ENCODE data around the gene CFDP1. TPM values are rescaled to one million over a fixed set of nuclear protein-coding genes. Genes with fewer than 3 reads are reported as not detected.

Gene CFDP1
- total and polyA plus RNA-seq, 2 of the 13 experiments (the other 11 are each of a cell fraction or from before 2014, with no cell fraction given) = 78.6 to 153 TPM

GRCh38 chr16:75432828-75433731 lies at the start of gene CFDP1 (continued):
- TF ChIP-seq ZUFSP (CRISPR knock-in tag; IDR thresholded peaks at IDR 0.05; ENCODE audit: borderline replicate concordance) = no peak
- peak; percentile 48 for TF ChIP-seq PTBP1 (IDR thresholded peaks at IDR 0.05; ENCODE audit: low read depth, low read length, poor library complexity, severe bottlenecking)
- peak; percentile 87 for TF ChIP-seq MED13 (CRISPR knock-in tag; IDR thresholded peaks at IDR 0.05)
- TF ChIP-seq HES4 (CRISPR knock-in tag; IDR thresholded peaks at IDR 0.05; ENCODE audit: borderline replicate concordance) = peak; percentile 98
- peak; percentile 100 for TF ChIP-seq ARID4A (CRISPR knock-in tag; IDR thresholded peaks at IDR 0.05; ENCODE audit: borderline replicate concordance)
- no peak for TF ChIP-seq SYNCRIP (IDR thresholded peaks at IDR 0.05; ENCODE audit: insufficient read depth, low read depth, low read length)
- TF ChIP-seq MAF1 (CRISPR knock-in tag; IDR thresholded peaks at IDR 0.05; ENCODE audit: borderline replicate concordance) = peak; percentile 93
- no peak for TF ChIP-seq ATF7 (IDR thresholded peaks at IDR 0.05)
- TF ChIP-seq ATF7 (CRISPR knock-in tag; IDR thresholded peaks at IDR 0.05) = peak; percentile 70
- TF ChIP-seq ONECUT2 (CRISPR knock-in tag; IDR thresholded peaks at IDR 0.05) = no peak; the same call in 1 of the 2 replicates
- TF ChIP-seq SNAPC5 (CRISPR knock-in tag; IDR thresholded peaks at IDR 0.05; ENCODE audit: borderline replicate concordance) = peak; percentile 86; the same call in 1 of the 2 replicates
- TF ChIP-seq EED (CRISPR knock-in tag; IDR thresholded peaks at IDR 0.05) = no peak
- TF ChIP-seq TBX2 (CRISPR knock-in tag; IDR thresholded peaks at IDR 0.05; ENCODE audit: borderline replicate concordance) = peak; percentile 92
- TF ChIP-seq ZBED4 (CRISPR knock-in tag; IDR thresholded peaks at IDR 0.05; ENCODE audit: borderline replicate concordance) = peak; percentile 26; the same call in 1 of the 2 replicates

All from HepG2 (cell line).